Upper lobe of left lung (tissue), 6 donors: ENCODE measurements around the gene TARDBP. TPM values are rescaled to one million over a fixed set of nuclear protein-coding genes. Genes with fewer than 3 reads are reported as not detected.

ENCODE experiments used
- ATAC-seq, 2 donors: fragments of 200-7000 bp; cut with Tn5 transposase; one replicate each; pipeline ENCODE4 v1.9.1; 2022; ENCODE audit warnings: mild to moderate bottlenecking in 2 of 2, moderate library complexity in 2 of 2; ENCODE audit not compliant: low FRiP score in 2 of 2
- DNase-seq, 2 donors: peaks; one replicate each; pipeline ENCODE4 v3.0.0-alpha.2; 2019 to 2020
- H3K27ac ChIP-seq, 4 donors: fragments of 200-600 bp; sonication (generic); one replicate each; pipeline ENCODE4 v1.5.1; 2016 to 2019
- H3K27me3 ChIP-seq, 4 donors: fragments of 200-600 bp; sonication (generic); one replicate each; pipeline ENCODE4 v1.5.1; 2017 to 2019
- H3K36me3 ChIP-seq, 4 donors: fragments of 200-600 bp; sonication (generic); one replicate each; pipeline ENCODE4 v1.5.1; 2016 to 2019
- H3K4me1 ChIP-seq, 4 donors: fragments of 200-600 bp; sonication (generic); one replicate each; pipeline ENCODE4 v1.5.1; 2018 to 2019
- H3K4me3 ChIP-seq, 4 donors: fragments of 200-600 bp; sonication (generic); one replicate each; pipeline ENCODE4 v1.5.1; 2017 to 2019; ENCODE audit warnings: mild to moderate bottlenecking in 2 of 4, moderate library complexity in 1 of 4
- H3K9me3 ChIP-seq, 4 donors: fragments of 200-600 bp; sonication (generic); one replicate each; pipeline ENCODE4 v1.5.1; 2018 to 2019
- EP300 ChIP-seq, 4 donors: sonication (generic); formaldehyde crosslinking; IDR thresholded peaks; one replicate each; pipeline ENCODE4 v1.5.1; 2017; ENCODE audit warnings: antibody characterized with exemption in 4 of 4, control low read depth in 2 of 4
- POLR2A ChIP-seq, 4 donors: fragments of 450-650 bp; IDR thresholded peaks; one replicate each; pipeline ENCODE4 v1.5.1; 2016 to 2017; ENCODE audit warnings: antibody characterized with exemption in 4 of 4, mild to moderate bottlenecking in 2 of 4
- POLR2AphosphoS5 ChIP-seq, 2 donors: sonication (generic); formaldehyde crosslinking; IDR thresholded peaks; one replicate each; pipeline ENCODE4 v1.5.1; 2017; ENCODE audit warnings: antibody characterized with exemption in 2 of 2
- WGBS, 2 donors: methylation state at CpG; one replicate each; pipeline ENCODE4 v1.1.5; 2017 to 2018; 5-methylcytosine and 5-hydroxymethylcytosine counted together
- total RNA-seq, 6 donors: library from RNA; depleted of rRNA in 4 of 6; stranded (reverse); fragments of >200 nt in 4 of 6; gene quantifications; one replicate each; pipeline versions ENCODE4 v1.1.0 to v1.2.1, GENCODE V29; 2016 to 2021
- TF ChIP-seq, protein P1 (sequence below), 6 experiments: fragments of 450-650 bp in 4 of 6; fragments of 200-600 bp in 2 of 6; sonication (generic) in 2 of 6; IDR thresholded peaks; one replicate each; pipeline ENCODE4 v1.5.1; 2016 to 2019; ENCODE audit warnings: antibody characterized with exemption in 6 of 6
- donor health status: DM: no; HTN: no; CAD: no; lungs with moderate emphysema.
- donor health status: DM: no; HTN: yes; CAD: no; lungs with severe emphysema.

The TARDBP gene
- total RNA-seq, 6 donors from 2014 or later: 108 to 388 (median 138) TPM

- H3K27ac ChIP-seq: no peak overlapping the region
- no peak for DNase-seq
- H3K9me3 ChIP-seq: no peaks in the 10 kb centered on the region
- peaks cover 0 to 33% (median 8%) of the 10 kb centered on the region in 4 donors for H3K4me1 ChIP-seq
- TF ChIP-seq POLR2AphosphoS5 (IDR thresholded peaks at IDR 0.05) (no peak), EP300 (IDR thresholded peaks at IDR 0.05) (no peak), POLR2A (IDR thresholded peaks at IDR 0.05) (no peak)
- TF ChIP-seq, protein P1, sequence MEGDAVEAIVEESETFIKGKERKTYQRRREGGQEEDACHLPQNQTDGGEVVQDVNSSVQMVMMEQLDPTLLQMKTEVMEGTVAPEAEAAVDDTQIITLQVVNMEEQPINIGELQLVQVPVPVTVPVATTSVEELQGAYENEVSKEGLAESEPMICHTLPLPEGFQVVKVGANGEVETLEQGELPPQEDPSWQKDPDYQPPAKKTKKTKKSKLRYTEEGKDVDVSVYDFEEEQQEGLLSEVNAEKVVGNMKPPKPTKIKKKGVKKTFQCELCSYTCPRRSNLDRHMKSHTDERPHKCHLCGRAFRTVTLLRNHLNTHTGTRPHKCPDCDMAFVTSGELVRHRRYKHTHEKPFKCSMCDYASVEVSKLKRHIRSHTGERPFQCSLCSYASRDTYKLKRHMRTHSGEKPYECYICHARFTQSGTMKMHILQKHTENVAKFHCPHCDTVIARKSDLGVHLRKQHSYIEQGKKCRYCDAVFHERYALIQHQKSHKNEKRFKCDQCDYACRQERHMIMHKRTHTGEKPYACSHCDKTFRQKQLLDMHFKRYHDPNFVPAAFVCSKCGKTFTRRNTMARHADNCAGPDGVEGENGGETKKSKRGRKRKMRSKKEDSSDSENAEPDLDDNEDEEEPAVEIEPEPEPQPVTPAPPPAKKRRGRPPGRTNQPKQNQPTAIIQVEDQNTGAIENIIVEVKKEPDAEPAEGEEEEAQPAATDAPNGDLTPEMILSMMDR (IDR thresholded peaks at IDR 0.05): no peak
- H3K4me3 ChIP-seq: no peak overlapping the region
- peaks cover 70 to 100% (median 91%) of the 10 kb centered on the region in 4 donors for H3K36me3 ChIP-seq
- 90 to 92% methylated on average over 7 of the region's 7 CpGs for WGBS, 2 donors
- H3K27me3 ChIP-seq: no peaks in the 10 kb centered on the region
- no peak for ATAC-seq
Observed at GRCh38 chr1:11019971-11020370, 7.5 kb downstream of the TARDBP start.

DNA sequence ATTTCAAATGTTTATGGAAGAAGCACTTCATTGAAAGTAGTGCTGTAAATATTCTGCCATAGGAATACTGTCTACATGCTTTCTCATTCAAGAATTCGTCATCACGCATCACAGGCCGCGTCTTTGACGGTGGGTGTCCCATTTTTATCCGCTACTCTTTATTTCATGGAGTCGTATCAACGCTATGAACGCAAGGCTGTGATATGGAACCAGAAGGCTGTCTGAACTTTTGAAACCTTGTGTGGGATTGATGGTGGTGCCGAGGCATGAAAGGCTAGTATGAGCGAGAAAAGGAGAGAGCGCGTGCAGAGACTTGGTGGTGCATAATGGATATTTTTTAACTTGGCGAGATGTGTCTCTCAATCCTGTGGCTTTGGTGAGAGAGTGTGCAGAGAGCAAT lies 10.7 kb downstream of the TARDBP start:
- H3K4me3 ChIP-seq: no peak overlapping the region
- H3K27me3 ChIP-seq: no peaks in the 10 kb centered on the region
- ATAC-seq (no peak), DNase-seq (no peak)
- H3K36me3 ChIP-seq: peaks cover 59 to 100% (median 78%) of the 10 kb centered on the region in 4 donors
- no peaks in the 10 kb centered on the region for H3K9me3 ChIP-seq
- no peak overlapping the region for H3K27ac ChIP-seq
- TF ChIP-seq EP300 (IDR thresholded peaks at IDR 0.05) (no peak), POLR2AphosphoS5 (IDR thresholded peaks at IDR 0.05) (no peak), POLR2A (IDR thresholded peaks at IDR 0.05) (no peak)
- TF ChIP-seq, protein P1 (IDR thresholded peaks at IDR 0.05): no peak
- 95 to 98% methylated on average over 14 of the region's 14 CpGs for WGBS, 2 donors
- H3K4me1 ChIP-seq: peaks cover 0 to 6% (median 0%) of the 10 kb centered on the region in 4 donors

DNA sequence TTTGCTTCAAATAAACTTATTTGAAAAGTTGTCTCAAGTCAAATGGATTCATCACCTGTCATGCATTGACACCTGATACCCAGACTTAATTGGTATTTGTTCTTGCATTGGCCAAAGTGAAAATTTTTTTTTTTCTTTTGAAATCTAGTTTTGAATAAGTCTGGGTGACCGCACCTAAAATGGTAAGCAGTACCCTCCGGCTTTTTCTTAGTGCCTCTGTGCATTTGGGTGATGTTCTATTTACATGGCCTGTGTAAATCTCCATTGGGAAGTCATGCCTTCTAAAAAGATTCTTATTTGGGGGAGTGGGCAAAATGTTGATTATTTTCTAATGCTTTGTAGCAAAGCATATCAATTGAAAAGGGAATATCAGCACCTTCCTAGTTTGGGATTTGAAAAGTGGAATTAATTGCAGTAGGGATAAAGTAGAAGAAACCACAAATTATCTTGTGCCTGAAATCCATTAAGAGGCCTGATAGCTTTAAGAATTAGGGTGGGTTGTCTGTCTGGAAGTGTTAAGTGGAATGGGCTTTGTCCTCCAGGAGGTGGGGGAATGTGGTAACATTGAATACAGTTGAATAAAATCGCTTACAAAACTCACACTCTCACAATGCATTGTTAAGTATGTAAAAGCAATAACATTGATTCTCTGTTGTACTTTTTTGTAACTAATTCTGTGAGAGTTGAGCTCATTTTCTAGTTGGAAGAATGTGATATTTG lies 11.9 kb downstream of the TARDBP start:
- DNase-seq (no peak), ATAC-seq (no peak)
- 89 to 92% methylated on average over 3 of the region's 3 CpGs for WGBS, 2 donors
- H3K27me3 ChIP-seq: no peaks in the 10 kb centered on the region
- H3K9me3 ChIP-seq: no peaks in the 10 kb centered on the region
- H3K36me3 ChIP-seq: peaks cover 48 to 89% (median 68%) of the 10 kb centered on the region in 4 donors
- TF ChIP-seq POLR2AphosphoS5 (IDR thresholded peaks at IDR 0.05): no peak
- TF ChIP-seq, protein P1 (IDR thresholded peaks at IDR 0.05): no peak
- no peak for TF ChIP-seq POLR2A (IDR thresholded peaks at IDR 0.05)
- TF ChIP-seq EP300 (IDR thresholded peaks at IDR 0.05): no peak
- no peak overlapping the region for H3K27ac ChIP-seq
- H3K4me1 ChIP-seq: no peaks in the 10 kb centered on the region
- H3K4me3 ChIP-seq: no peak overlapping the region

DNA sequence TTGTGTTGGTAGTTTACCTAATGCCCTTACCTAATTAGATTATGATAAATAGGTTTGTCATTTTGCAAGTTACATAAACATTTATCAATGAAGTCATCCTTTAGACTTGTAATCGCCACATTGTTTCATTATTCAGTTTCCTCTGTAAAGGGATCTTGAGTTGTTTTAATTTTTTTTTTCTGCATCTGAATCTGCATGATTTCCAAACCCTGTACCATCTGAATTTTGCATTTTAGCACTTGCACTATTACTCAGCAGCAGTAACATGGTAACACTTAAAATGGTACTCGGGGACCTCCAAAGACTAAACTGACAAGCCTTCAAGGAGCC lies 12.4 kb downstream of the TARDBP start:
- DNase-seq (no peak), ATAC-seq (no peak)
- 73 to 79% methylated on average over 2 of the region's 2 CpGs for WGBS, 2 donors
- Histone ChIP-seq H3K27me3 (no peaks in the 10 kb centered on the region), H3K4me1 (no peaks in the 10 kb centered on the region), H3K4me3 (no peak overlapping the region), H3K27ac (no peak overlapping the region), H3K9me3 (no peaks in the 10 kb centered on the region), H3K36me3 (peaks cover 45 to 87% (median 66%) of the 10 kb centered on the region in 4 donors)
- TF ChIP-seq, protein P1 (IDR thresholded peaks at IDR 0.05): no peak
- no peak for TF ChIP-seq POLR2A (IDR thresholded peaks at IDR 0.05)
- no peak for TF ChIP-seq EP300 (IDR thresholded peaks at IDR 0.05)
- TF ChIP-seq POLR2AphosphoS5 (IDR thresholded peaks at IDR 0.05): no peak

- TF ChIP-seq POLR2A (IDR thresholded peaks at IDR 0.05): no peak
- TF ChIP-seq, protein P1 (IDR thresholded peaks at IDR 0.05): no peak
- no peak for TF ChIP-seq EP300 (IDR thresholded peaks at IDR 0.05)
- 85 to 94% methylated on average over 1 of the region's 1 CpG for WGBS, 2 donors
- Histone ChIP-seq H3K4me1 (no peaks in the 10 kb centered on the region), H3K9me3 (no peaks in the 10 kb centered on the region), H3K36me3 (peaks cover 37 to 87% (median 62%) of the 10 kb centered on the region in 4 donors), H3K27me3 (no peaks in the 10 kb centered on the region), H3K4me3 (no peak overlapping the region), H3K27ac (no peak overlapping the region)
- DNase-seq: no peak
- no peak for ATAC-seq
Observed at GRCh38 chr1:11025618-11026017, 13.2 kb downstream of the TARDBP start.
